ENCODE results near the gene LOXL1. TPM values are rescaled to one million over a fixed set of nuclear protein-coding genes. Genes with fewer than 3 reads are reported as not detected.

LOXL1 gene
- total RNA-seq, 2 experiments from 2014 or later = 1.6 to 2.8 TPM

DNA sequence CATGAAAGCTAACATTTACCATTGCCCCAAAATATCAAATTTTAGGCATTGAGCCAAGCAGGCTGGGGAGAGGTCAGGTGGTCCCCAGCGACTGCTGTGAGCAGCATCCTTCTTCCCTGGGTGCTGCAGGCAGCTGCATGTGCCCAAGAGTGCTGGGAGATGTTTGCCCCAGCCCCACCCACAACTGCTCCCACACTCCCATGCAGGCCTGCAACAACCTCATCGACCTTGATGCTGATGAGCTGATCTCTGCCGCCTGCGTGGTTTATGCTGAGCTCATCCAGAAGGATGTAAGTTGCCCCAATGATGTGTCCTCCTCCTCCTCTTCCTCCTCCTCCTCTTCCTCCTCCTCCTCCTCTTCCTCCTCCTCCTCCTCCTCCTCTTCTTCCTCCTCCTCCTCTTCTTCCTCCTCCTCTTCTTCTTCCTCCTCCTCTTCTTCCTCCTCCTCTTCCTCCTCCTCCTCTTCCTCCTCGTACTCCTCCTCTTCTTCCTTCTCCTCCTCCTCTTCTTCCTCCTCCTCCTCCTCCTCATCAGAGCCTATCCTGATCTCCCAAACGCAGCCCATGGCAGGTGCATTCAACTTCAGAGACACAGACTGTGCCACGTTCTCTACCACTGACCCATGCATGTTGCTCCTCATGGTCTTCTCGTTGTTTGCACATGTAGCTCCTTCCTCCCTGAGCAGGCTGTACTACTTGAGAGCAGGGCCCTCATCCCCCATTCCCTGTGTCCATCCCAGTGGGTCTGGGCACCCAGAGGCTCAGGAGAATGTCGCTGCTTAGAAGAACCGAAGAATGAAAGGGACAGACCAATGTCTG is 37.8 kb upstream of the LOXL1 start:
- DNase-seq (no peak), ATAC-seq (no peak)
- ChIA-PET CTCF (interaction anchor here (0.6 to 4.1 kb wide), 5 partner anchors 9 to 76 kb away, joined by 3 to 15 read pairs (median 3); partner anchors contain the start of gene TBC1D21), POLR2A (no interaction called here)
- Mint-ChIP-seq H3K27me3 (peaks cover 3% of the 10 kb centered on the region), H3K4me3 (no peak overlapping the region), H3K4me1 (ENCODE audit: low read depth) (no peaks in the 10 kb centered on the region), H3K36me3 (ENCODE audit: low read depth) (no peaks in the 10 kb centered on the region), H3K9me3 (no peaks in the 10 kb centered on the region), H3K27ac (no peak overlapping the region)
- intact Hi-C loops (cut with micrococcal nuclease) = no loop called here
- TF ChIP-seq, protein P1, sequence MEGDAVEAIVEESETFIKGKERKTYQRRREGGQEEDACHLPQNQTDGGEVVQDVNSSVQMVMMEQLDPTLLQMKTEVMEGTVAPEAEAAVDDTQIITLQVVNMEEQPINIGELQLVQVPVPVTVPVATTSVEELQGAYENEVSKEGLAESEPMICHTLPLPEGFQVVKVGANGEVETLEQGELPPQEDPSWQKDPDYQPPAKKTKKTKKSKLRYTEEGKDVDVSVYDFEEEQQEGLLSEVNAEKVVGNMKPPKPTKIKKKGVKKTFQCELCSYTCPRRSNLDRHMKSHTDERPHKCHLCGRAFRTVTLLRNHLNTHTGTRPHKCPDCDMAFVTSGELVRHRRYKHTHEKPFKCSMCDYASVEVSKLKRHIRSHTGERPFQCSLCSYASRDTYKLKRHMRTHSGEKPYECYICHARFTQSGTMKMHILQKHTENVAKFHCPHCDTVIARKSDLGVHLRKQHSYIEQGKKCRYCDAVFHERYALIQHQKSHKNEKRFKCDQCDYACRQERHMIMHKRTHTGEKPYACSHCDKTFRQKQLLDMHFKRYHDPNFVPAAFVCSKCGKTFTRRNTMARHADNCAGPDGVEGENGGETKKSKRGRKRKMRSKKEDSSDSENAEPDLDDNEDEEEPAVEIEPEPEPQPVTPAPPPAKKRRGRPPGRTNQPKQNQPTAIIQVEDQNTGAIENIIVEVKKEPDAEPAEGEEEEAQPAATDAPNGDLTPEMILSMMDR (IDR thresholded peaks at IDR 0.05) = no peak

DNA sequence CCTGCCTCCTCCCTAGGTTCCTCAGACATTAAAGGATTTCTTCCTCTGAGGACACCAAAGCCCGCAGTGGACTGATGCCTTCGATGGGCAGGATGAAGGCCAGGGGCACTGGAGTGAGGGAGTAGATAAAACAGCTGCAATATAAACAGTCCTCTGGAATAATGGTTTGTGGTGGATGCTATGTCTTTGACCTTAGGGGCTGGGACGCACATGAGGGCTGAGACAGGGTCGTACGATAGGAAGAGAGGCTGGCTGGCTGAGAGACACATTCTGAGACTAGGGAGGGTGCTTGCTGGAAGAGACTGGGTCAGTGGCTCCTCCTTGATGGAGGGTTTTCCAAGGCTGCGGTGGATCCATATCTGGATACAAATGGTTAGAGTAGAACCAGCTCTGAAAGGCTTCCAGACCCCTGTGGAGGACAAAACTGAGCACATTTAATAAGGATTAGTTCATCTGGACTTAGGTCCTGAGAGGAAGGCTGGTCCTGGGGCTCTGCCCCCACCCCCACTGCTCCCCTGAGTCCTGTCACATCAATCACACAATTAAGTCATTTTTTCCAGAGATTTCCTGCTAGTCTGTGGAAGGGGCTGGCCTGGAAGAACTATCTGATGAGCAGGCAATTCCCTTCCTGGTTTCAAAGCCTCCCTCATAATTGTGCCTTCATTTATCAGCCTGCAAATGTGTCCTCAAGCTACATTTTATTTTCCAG is 37.1 kb upstream of the LOXL1 start:
- H3K27ac Mint-ChIP-seq = no peak overlapping the region
- no peaks in the 10 kb centered on the region for H3K9me3 Mint-ChIP-seq
- ChIA-PET CTCF (interaction anchor here (1.7 to 4.1 kb wide), 2 partner anchors 15 to 39 kb away, joined by 4 to 15 read pairs; partner anchors contain the start of gene TBC1D21), POLR2A (no interaction called here)
- H3K36me3 Mint-ChIP-seq (ENCODE audit: low read depth) = no peaks in the 10 kb centered on the region
- no peak overlapping the region for H3K4me3 Mint-ChIP-seq
- no peaks in the 10 kb centered on the region for H3K4me1 Mint-ChIP-seq (ENCODE audit: low read depth)
- intact Hi-C loops (cut with micrococcal nuclease) = no loop called here
- H3K27me3 Mint-ChIP-seq = peaks cover 3% of the 10 kb centered on the region
- DNase-seq (no peak), ATAC-seq (no peak)
- TF ChIP-seq, protein P1 (IDR thresholded peaks at IDR 0.05) = no peak

DNA sequence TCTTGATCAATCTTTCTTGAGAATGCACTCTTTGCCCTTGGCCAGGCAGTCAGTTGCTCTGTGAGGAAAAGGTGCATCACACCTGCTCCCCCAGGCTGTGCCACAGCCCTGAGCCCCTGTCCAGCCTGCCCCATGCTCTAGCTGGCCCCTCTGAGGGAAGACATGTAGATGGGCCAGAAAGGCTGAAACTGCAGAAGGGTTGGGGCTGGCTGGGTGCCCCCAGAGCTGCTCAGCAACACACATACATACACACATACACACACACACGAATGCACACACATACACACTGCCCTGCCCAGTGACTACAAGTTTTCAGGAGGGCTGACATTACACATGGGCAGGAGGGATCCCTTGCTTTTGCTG is 36.5 kb upstream of the LOXL1 start:
- TF ChIP-seq, protein P1 (IDR thresholded peaks at IDR 0.05) = no peak
- Mint-ChIP-seq H3K36me3 (ENCODE audit: low read depth) (no peaks in the 10 kb centered on the region), H3K9me3 (no peaks in the 10 kb centered on the region), H3K4me1 (ENCODE audit: low read depth) (no peaks in the 10 kb centered on the region), H3K27ac (no peak overlapping the region), H3K27me3 (peaks cover 3% of the 10 kb centered on the region), H3K4me3 (no peak overlapping the region)
- intact Hi-C loops (cut with micrococcal nuclease) = no loop called here
- CTCF ChIA-PET = interaction anchor here (0.9 to 4.1 kb wide), 3 partner anchors 15 to 38 kb away, joined by 3 to 15 read pairs (median 4); partner anchors contain the start of gene TBC1D21
- DNase-seq (no peak), ATAC-seq (no peak)
- POLR2A ChIA-PET = interaction anchor here (0.7 kb wide), 1 partner anchor 193 kb away, joined by 4 read pairs; no protein-coding TSS in a partner anchor

GRCh38 chr15:73891328-73892315 is 34.6 kb upstream of the LOXL1 start:
- Mint-ChIP-seq H3K27ac (no peak overlapping the region), H3K4me3 (no peak overlapping the region), H3K4me1 (ENCODE audit: low read depth) (no peaks in the 10 kb centered on the region), H3K27me3 (peaks cover 2% of the 10 kb centered on the region), H3K9me3 (no peaks in the 10 kb centered on the region), H3K36me3 (ENCODE audit: low read depth) (no peaks in the 10 kb centered on the region)
- POLR2A ChIA-PET = no interaction called here
- TF ChIP-seq, protein P1 (IDR thresholded peaks at IDR 0.05) = no peak
- intact Hi-C loops (cut with micrococcal nuclease) = no loop called here
- CTCF ChIA-PET = interaction anchor here (0.8 to 4.3 kb wide), 2 partner anchors 17 kb away, joined by 3 to 22 read pairs; partner anchors contain the start of gene TBC1D21
- DNase-seq (no peak), ATAC-seq (no peak)
